Left kidney (tissue), 2 donors: Measurements from ENCODE around the gene PTCD2. TPM values are rescaled to one million over a fixed set of nuclear protein-coding genes. Genes with fewer than 3 reads are reported as not detected.
"Not testable (repeated sequence)": the region's sequence is repeated elsewhere in the genome, so short reads cannot be mapped to it uniquely, and the experiment has no call there.

ENCODE experiments used
- DNase-seq: peaks from one replicate; pipeline ENCODE4 v3.0.0-alpha.2; 2013
- polyA plus RNA-seq: library from polyadenylated mRNA; unstranded; fragments of 120-200 nt; gene quantifications from one replicate; pipeline ENCODE4 v1.2.1, GENCODE V29; 2013; ENCODE audit not compliant: insufficient read length

PTCD2 gene
- polyA plus RNA-seq, 1 donor: 12.2 TPM

GRCh38 chr5:72378639-72379289, 58.6 kb downstream of the PTCD2 start:
- no peak for DNase-seq

DNA sequence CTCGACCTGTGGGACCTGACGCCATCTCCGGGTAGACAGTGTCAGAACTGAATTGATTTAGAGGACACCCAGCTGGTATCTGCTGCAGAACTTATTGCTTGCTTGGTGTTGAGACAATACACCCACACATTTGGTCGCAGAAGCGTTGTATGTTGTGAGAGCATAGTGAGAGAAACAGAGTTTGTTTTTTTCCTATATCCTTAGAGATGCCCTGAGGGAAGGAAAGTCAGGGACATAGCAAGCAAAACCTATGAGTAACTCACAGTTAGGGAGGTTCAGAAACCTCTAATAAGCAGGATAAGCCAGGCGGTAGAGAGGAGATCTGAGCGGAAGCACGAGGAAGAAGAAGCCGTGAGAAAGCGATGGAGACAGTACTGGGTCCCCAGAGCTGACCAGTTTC, 59.8 kb downstream of the PTCD2 start:
- no peak for DNase-seq

- DNase-seq: no peak
Measured at GRCh38 chr5:72380492-72381274, 60.5 kb downstream of the PTCD2 start.

DNA sequence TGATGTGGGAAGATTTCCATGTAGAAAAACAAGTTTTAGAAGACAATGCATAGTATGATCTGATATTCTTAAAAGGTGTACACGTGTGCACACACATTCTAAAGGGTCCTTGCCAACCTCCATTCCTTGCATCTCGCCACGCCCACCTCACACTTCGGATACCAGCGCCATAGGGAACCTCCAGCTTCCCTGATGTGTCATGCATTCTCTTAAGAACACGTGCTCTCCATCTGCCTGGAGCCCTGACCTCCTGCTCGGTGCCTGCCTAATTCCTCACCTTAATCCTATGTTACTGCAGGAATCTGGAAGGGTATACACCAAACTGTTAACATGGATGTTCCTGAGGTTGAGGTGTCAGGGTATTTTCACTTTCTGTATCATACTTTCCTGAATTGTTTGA, 63.1 kb downstream of the PTCD2 start:
- no peak for DNase-seq

GRCh38 chr5:72383726-72384125, 63.6 kb downstream of the PTCD2 start:
- no peak for DNase-seq

GRCh38 chr5:72386639-72387038, 66.5 kb downstream of the PTCD2 start:
- DNase-seq: no peak

DNA sequence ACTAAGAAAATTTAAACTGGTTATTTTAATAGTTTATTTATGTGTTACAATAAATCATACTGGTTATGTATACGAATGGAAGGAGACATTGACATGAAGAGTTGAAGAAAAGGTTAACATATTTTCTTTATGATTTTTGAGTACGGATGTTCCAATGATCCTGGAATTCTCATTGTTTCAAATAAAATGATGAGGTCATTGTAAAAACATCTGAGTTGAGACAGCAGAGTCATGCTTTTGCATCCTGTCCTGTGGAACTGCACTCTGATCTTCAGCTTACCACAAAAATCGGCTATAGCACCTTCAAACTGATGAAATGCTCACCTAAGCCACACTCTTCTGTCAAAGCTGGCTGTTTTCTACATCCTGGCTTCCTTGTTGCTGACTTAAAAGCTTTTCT, 67.8 kb downstream of the PTCD2 start:
- no peak for DNase-seq

GRCh38 chr5:72388646-72389045, 68.5 kb downstream of the PTCD2 start:
- no peak for DNase-seq

GRCh38 chr5:72390836-72391235, 70.7 kb downstream of the PTCD2 start:
- no peak for DNase-seq

DNA sequence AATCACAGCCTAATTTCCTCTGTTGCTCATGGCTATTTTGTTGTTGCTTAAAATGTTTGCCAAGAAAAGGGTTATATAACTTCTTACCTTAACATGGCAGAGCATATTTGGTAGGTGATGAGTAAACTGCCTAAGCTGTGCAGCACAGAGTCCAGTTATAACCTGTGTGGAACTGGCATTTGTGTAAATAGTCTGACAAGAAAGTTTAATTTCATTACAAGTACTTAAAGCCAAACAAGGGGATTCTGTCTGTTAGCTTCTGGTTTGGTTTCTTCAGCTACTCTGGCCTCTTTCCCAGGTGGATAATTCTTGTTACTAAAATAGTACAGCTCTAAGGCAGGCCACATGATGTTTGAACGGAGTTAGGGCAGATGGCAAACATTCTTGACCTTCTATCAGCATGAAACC, 72.2 kb downstream of the PTCD2 start:
- DNase-seq: no peak

DNA sequence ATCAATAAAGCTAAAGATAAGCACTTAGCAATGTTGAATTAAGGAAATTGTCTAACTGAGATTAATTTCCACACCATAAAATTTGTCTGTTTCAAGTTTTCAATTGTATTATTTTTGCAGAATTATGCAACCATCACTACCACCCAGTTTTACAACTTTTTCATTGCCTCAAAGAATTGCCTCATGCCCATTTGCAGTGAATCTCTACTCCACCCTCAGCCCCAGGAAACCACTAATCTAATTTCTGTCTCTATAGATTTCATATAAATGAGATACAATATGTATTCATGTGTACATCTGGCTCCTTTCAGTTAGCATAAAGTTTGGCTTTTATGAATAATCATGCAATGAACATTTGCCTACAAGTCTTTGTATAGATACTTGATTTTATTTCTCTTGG, 72.9 kb downstream of the PTCD2 start:
- no peak for DNase-seq

DNA sequence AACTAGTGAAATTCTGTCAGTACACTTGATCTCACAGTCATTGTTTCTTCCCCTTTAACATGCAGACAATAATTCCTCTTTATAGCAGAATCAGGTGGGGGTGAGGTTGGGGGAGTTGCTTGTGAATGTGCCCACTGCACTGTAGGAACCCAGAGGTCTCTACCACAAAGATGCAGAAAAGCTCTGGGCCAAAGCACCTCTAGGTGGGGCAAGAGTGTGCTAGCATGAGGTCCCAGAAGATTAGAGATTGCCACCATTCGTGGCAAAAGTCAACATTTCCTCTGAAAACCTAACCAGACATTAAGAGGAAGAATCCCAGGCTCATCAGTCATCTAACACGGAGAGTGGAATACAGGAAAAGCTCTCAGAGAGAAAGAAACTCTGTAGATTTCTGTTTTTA, 74.5 kb downstream of the PTCD2 start:
- no peak for DNase-seq

DNA sequence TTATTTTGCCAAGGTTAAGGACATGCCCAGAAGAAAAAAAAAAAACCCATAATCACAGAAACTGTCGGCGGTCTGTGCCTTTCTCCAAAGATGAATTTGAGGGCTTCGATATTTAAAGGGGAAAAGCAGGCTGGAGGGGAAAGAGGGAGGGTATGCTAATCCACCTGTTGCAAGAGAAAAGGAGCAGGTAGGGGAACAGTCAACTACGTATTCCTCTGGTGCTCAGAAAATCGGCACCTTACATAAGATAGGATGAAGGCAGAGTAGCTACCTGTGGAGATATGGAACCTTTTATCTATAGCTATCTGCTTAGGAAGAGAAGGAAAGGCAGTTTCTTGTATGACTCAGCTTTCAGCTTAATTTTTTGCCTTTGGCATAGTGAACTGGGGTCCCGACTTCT, 77.7 kb downstream of the PTCD2 start:
- no peak for DNase-seq

DNA sequence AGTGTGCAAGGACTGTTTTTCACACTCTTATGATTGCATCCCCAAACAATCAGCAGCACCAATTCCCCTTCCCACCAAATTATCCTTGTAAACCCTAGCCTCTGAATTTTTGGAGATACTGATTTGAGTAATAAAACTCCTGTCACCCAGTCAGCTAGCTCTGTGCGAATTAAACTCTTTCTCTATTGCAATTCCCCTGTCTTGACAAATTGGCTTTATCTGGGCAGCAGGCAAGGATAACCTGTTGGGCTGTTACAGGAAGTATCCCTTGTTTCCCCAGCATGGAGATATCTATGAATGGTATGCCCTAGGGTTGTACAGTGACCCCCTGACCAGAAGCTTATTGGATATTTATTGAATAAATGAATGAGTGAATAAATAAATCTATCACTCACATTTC, 80.8 kb downstream of the PTCD2 start:
- no peak for DNase-seq

DNA sequence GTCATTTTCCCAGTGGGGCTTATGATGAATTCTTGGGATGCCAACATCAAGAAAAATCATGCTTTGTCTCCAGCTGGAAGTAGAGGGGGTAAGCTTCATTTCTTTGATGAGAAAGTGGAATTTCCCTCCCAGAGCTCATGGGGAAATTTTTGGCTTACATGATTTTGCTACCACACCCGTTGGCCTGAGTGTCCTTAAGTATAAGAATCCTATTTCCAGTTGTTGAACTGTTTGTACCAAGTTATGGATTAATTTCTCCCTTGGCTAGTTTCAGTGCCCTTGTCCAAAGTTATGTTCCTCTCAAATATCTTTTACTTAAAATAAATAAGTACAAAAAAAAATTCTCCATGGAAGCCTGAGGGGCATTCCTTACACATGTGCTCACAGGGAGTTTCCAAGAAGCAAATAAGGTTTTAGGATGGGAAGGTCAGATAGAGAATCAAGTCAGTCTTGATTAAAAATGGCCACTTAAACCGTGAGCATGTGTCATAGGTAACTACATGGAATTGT, 82.3 kb downstream of the PTCD2 start:
- DNase-seq: no peak

- DNase-seq: no peak
Measured at GRCh38 chr5:72402959-72403628, 82.9 kb downstream of the PTCD2 start.

DNA sequence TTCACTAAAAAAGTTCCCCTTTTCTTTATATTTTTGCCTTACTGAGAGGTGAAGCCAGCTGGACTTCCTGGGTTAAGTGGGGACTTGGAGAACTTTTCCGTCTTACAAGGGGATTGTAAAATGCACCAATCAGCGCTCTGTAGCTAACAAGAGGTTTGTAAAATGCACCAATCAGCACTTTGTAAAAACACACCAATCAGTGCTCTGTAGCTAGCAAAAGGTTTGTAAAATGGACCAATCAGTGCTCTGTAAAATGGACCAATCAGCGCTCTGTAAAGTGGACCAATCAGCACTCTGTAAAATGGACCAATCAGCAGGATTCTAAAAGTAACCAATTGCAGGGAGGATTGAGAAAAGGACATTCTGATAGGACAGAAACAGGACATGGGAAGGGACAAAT, 84.6 kb downstream of the PTCD2 start:
- not testable (repeated sequence) for DNase-seq

- no peak for DNase-seq
Measured at GRCh38 chr5:72407078-72407477, 86.9 kb downstream of the PTCD2 start.

DNA sequence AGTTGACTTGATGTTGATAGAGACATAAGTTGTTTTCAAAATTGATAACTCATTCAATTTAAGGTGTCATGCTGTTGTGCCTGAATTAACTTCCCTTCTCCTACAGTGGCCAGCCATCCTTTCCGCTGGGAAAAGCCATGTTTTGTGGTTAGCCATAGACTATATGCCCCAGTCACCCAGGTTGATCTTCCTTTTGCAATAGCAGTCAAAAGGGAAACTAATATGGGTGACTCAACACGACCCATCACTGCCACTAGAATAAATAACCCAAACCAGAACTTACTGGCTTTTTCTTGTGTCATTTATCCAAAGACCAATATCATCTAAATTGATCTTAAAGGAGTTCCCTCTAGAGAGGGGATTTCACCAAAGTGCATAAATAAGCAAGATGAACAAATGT, 87.4 kb downstream of the PTCD2 start:
- DNase-seq: no peak

DNA sequence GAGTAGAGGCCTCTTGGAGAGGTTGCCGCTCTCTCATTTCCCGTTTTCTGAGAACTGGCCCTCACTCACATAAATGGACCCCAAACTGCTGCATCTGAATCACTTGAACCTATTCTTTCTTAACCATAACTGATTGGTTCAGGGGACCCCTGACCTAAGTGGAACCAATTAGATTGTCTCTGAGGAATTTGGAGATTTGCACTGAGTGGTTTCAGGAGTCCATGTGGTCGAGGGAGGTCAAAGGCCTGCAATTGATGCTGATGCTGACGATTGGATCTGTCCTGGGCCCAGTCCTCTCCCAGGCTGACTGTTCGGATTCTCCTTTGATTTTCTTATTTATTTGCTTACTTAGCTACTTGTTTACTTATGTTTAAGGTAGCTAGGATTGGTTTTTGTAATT, 88.0 kb downstream of the PTCD2 start:
- no peak for DNase-seq

DNA sequence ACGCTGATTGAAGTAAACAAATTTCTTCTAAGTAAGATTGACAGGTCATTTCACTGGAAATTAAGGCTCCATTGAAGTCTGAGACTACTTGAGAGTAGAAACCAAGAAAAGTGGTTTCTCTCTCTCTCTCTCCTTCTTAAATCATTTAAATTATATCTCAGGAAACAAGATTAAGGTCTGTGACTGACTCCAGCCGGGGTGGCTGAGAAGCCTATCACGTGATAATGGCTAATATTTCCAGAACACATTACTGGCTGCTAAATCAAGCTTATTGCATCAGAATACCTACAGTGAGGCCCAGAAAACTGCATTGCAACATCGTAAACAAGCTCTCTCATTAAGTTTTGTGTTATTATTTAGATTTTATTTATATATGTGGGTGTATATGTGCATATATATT, 88.4 kb downstream of the PTCD2 start:
- no peak for DNase-seq

DNA sequence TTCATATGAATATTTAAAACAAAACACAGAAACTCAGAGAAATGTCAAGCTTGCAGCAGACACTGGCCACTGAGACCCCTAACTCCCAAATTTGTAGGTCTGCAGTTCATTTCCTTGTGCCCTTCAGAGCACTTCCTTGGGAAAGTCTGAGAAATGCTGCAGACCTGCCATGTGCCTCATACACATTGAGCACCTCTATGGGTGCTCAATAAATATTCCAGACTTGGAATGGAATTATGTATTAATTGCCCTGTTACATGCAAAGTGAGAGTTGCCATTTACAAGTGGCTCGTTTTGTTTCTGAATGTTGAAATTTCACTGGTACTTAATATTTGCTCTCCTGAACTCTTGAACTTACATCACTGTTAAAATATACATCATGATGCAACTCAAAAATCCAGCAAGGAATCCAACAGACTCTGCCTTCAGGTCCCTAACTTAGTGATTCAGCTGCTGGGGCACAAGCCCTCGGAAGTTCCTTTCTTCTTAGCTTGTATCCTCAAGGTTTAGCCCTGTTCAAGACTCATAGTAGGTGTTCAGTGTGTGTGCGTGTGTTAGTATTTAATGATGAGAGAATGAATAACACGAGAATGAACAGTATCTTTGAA, 90.6 kb downstream of the PTCD2 start:
- no peak for DNase-seq
